Hepatocyte (in vitro differentiated cells): ENCODE results near the gene MIEF1. TPM values are rescaled to one million over a fixed set of nuclear protein-coding genes. Genes with fewer than 3 reads are reported as not detected.

ENCODE experiments used
- DNase-seq: peaks from one replicate; pipeline ENCODE4 v3.0.0-alpha.2; 2016; ENCODE audit warnings: low spot score
- H2AFZ ChIP-seq: fragments of 200-600 bp; sonication (generic); 2 replicates; pipeline ENCODE4 v1.6.0; 2016; ENCODE audit warnings: antibody characterized with exemption, mild to moderate bottlenecking
- H3K27ac ChIP-seq: fragments of 200-600 bp; sonication (generic); 2 replicates; pipeline ENCODE4 v1.5.1; 2016; ENCODE audit warnings: mild to moderate bottlenecking
- H3K27me3 ChIP-seq: fragments of 200-600 bp; sonication (generic); 2 replicates; pipeline ENCODE4 v1.6.1; 2016
- H3K36me3 ChIP-seq: fragments of 200-600 bp; sonication (generic); replicated peaks from 2 replicates; pipeline ENCODE4 v1.5.1; 2016; ENCODE audit warnings: low read depth; ENCODE audit not compliant: insufficient read depth
- H3K4me1 ChIP-seq: fragments of 200-600 bp; sonication (generic); 2 replicates; pipeline ENCODE4 v1.5.1; 2016; ENCODE audit warnings: mild to moderate bottlenecking, moderate library complexity; ENCODE audit not compliant: insufficient read depth
- H3K4me2 ChIP-seq: fragments of 200-600 bp; sonication (generic); 2 replicates; pipeline ENCODE4 v1.6.0; 2016
- H3K4me3 ChIP-seq: fragments of 200-600 bp; sonication (generic); 2 replicates; pipeline ENCODE4 v1.5.1; 2016; ENCODE audit warnings: mild to moderate bottlenecking
- H3K79me2 ChIP-seq: fragments of 200-600 bp; sonication (generic); 2 replicates; pipeline ENCODE4 v1.6.0; 2017; ENCODE audit warnings: mild to moderate bottlenecking
- H3K9me2 ChIP-seq: fragments of 200-600 bp; sonication (generic); replicated peaks from 2 replicates; pipeline ENCODE4 v1.6.0; 2017; ENCODE audit warnings: mild to moderate bottlenecking; ENCODE audit not compliant: insufficient read depth
- H3K9me3 ChIP-seq: fragments of 200-600 bp; sonication (generic); 2 replicates; pipeline ENCODE4 v1.5.1; 2016; ENCODE audit warnings: low read depth, mild to moderate bottlenecking
- H4K20me1 ChIP-seq: fragments of 200-600 bp; sonication (generic); 2 replicates; pipeline ENCODE4 v1.6.0; 2016; ENCODE audit warnings: mild to moderate bottlenecking; ENCODE audit not compliant: insufficient read depth, poor library complexity, severe bottlenecking
- CTCF ChIP-seq: fragments of 200-600 bp; sonication (generic); IDR thresholded peaks from 2 replicates; pipeline ENCODE4 v1.5.1; 2016; ENCODE audit warnings: antibody characterized with exemption, mild to moderate bottlenecking; ENCODE audit not compliant: poor library complexity
- EZH2 ChIP-seq: fragments of 200-600 bp; sonication (generic); IDR thresholded peaks from 2 replicates; pipeline ENCODE4 v1.6.1; 2016; ENCODE audit warnings: antibody characterized with exemption, mild to moderate bottlenecking, borderline replicate concordance
- EZH2phosphoT487 ChIP-seq: fragments of 200-600 bp; sonication (generic); IDR thresholded peaks from one replicate; pipeline ENCODE4 v1.6.1; 2018; ENCODE audit warnings: antibody characterized with exemption, mild to moderate bottlenecking, low read depth, moderate library complexity; ENCODE audit not compliant: unreplicated experiment, severe bottlenecking
- WGBS: methylation state at CpG from one replicate; pipeline ENCODE4 v1.1.6; 2016; ENCODE audit warnings: low lambda C conversion rate; ENCODE audit errors: missing lambda C conversion rate; 5-methylcytosine and 5-hydroxymethylcytosine counted together
- polyA plus RNA-seq: library from polyadenylated mRNA; unstranded; fragments of >200 nt; fragmentation: Nextera tagmentation; extraction: Ambion mirVana; gene quantifications from 2 replicates; pipeline ENCODE4 v1.2.1, GENCODE V29; 2016
- total RNA-seq: library from RNA; depleted of rRNA; stranded (reverse); fragments of >200 nt; gene quantifications from 2 replicates; pipeline ENCODE4 v1.2.3, GENCODE V29; 2014

Gene MIEF1
- total and polyA plus RNA-seq, 2 experiments from 2014 or later: 22.2 to 31.8 TPM

GRCh38 chr22:39471381-39472141, 30.5 kb upstream of the MIEF1 start:
- H3K4me2 ChIP-seq: peak overlapping the region; percentile 69
- H3K9me2 ChIP-seq: no peaks in the 10 kb centered on the region
- H4K20me1 ChIP-seq: no peaks in the 10 kb centered on the region
- no peak overlapping the region for H2AFZ ChIP-seq
- TF ChIP-seq EZH2phosphoT487: no peak
- no peaks in the 10 kb centered on the region for H3K9me3 ChIP-seq
- H3K27me3 ChIP-seq: no peaks in the 10 kb centered on the region
- DNase-seq: peak; percentile 72
- WGBS: 18% methylated on average over 13 of the region's 13 CpGs
- H3K79me2 ChIP-seq: peaks cover 35% of the 10 kb centered on the region
- H3K4me1 ChIP-seq: peaks cover 84% of the 10 kb centered on the region
- peak overlapping the region; percentile 98 for H3K27ac ChIP-seq
- H3K4me3 ChIP-seq: no peak overlapping the region
- no peaks in the 10 kb centered on the region for H3K36me3 ChIP-seq

- H3K79me2 ChIP-seq: peaks cover 42% of the 10 kb centered on the region
- H3K4me1 ChIP-seq: peaks cover 84% of the 10 kb centered on the region
- no peak overlapping the region for H2AFZ ChIP-seq
- no peaks in the 10 kb centered on the region for H3K36me3 ChIP-seq
- H3K9me3 ChIP-seq: no peaks in the 10 kb centered on the region
- H3K27ac ChIP-seq: peak overlapping the region; percentile 98
- no peaks in the 10 kb centered on the region for H3K9me2 ChIP-seq
- peak; percentile 75 for DNase-seq
- WGBS: 36% methylated on average over 19 of the region's 19 CpGs
- H3K4me2 ChIP-seq: peak overlapping the region; percentile 69
- H3K27me3 ChIP-seq: no peaks in the 10 kb centered on the region
- no peak for TF ChIP-seq EZH2phosphoT487
- no peak for TF ChIP-seq EZH2
- no peak for TF ChIP-seq CTCF
- H3K4me3 ChIP-seq: no peak overlapping the region
- no peaks in the 10 kb centered on the region for H4K20me1 ChIP-seq
These were observed 29.2 kb upstream of the MIEF1 start for GRCh38 chr22:39472570-39473556.

- no peak for DNase-seq
- Histone ChIP-seq H3K36me3 (no peaks in the 10 kb centered on the region), H3K4me1 (peaks cover 77% of the 10 kb centered on the region), H2AFZ (no peak overlapping the region), H3K9me2 (no peaks in the 10 kb centered on the region), H3K4me3 (no peak overlapping the region), H3K9me3 (no peaks in the 10 kb centered on the region), H3K27ac (peak overlapping the region; percentile 98), H4K20me1 (no peaks in the 10 kb centered on the region), H3K79me2 (peaks cover 47% of the 10 kb centered on the region), H3K4me2 (peak overlapping the region; percentile 69), H3K27me3 (no peaks in the 10 kb centered on the region)
- 91% methylated on average over 5 of the region's 5 CpGs for whole genome bisulfite sequencing
- no peak for TF ChIP-seq EZH2phosphoT487
- TF ChIP-seq CTCF: no peak
- TF ChIP-seq EZH2: no peak
These were observed 28.2 kb upstream of the MIEF1 start for GRCh38 chr22:39473851-39474250.
